Measurements from ENCODE around the gene DCTN3. TPM values are rescaled to one million over a fixed set of nuclear protein-coding genes. Genes with fewer than 3 reads are reported as not detected.

DCTN3 gene
- total and polyA plus RNA-seq, 2 donors (not counting 3 experiments of a cell fraction or from before 2014, with no cell fraction given), result 91.0 to 170 TPM

GRCh38 chr9:34633851-34634550 lies 13.7 kb upstream of the DCTN3 start:
- Histone ChIP-seq H2AFZ (ENCODE audit: low read depth, low read length) (no peak overlapping the region), H3K9me1 (replicated peaks; ENCODE audit: control insufficient read depth, extremely low read depth, insufficient read depth, low read length) (no peaks in the 10 kb centered on the region), H3K4me1 (ENCODE audit: control insufficient read depth, extremely low read depth, insufficient read depth, low read length) (peaks cover 18% of the 10 kb centered on the region), H4K20me1 (replicated peaks; ENCODE audit: control insufficient read depth, extremely low read depth, insufficient read depth, low read length) (no peaks in the 10 kb centered on the region), H3K36me3 (ENCODE audit: control insufficient read depth in 2 of 2, extremely low read depth in 1 of 2, insufficient read depth in 2 of 2, low read length in 2 of 2) (peaks cover 0 to 2% of the 10 kb centered on the region in 2 experiments), H3K9me3 (replicated peaks; ENCODE audit: control insufficient read depth, insufficient read depth, low read length) (no peaks in the 10 kb centered on the region), H3K9ac (replicated peaks; ENCODE audit: extremely low read depth, insufficient read depth, low read length) (no peak overlapping the region), H3K79me2 (ENCODE audit: control insufficient read depth, insufficient read depth, low read length) (peaks cover 19% of the 10 kb centered on the region), H3K27ac (ENCODE audit: insufficient read depth, low read depth, low read length) (no peak overlapping the region), H3K27me3 (ENCODE audit: control insufficient read depth in 2 of 2, insufficient read depth in 2 of 2, low read length in 2 of 2) (peaks cover 21 to 23% of the 10 kb centered on the region in 2 experiments), H3K4me3 (replicated peaks in 1 of 3; ENCODE audit: insufficient read depth in 1 of 3, low read depth in 1 of 3, low read length in 3 of 3) (no peak overlapping the region), H3K4me2 (ENCODE audit: insufficient read depth, low read length) (no peak overlapping the region)
- no peak for TF ChIP-seq GATA2 (IDR thresholded peaks at IDR 0.05; ENCODE audit: insufficient read depth, insufficient read length, low read depth, low read length)
- no peak for TF ChIP-seq POLR2AphosphoS5 (IDR thresholded peaks at IDR 0.05; ENCODE audit: insufficient read depth, low read depth, low read length)
- TF ChIP-seq POLR2A (IDR thresholded peaks at IDR 0.05; ENCODE audit: low read depth, low read length), result no peak
- TF ChIP-seq CTCF (IDR thresholded peaks at IDR 0.05; ENCODE audit: extremely low read depth in 1 of 2, insufficient read depth in 1 of 2, low read depth in 1 of 2, low read length in 2 of 2), result peak; percentile 78 to 83
- no peak for TF ChIP-seq JUN (IDR thresholded peaks at IDR 0.05; ENCODE audit: borderline replicate concordance, insufficient read depth, insufficient read length, low read depth)
- TF ChIP-seq MYC (IDR thresholded peaks at IDR 0.05; ENCODE audit: low read depth, low read length), result no peak
- no peak for TF ChIP-seq EZH2 (IDR thresholded peaks at IDR 0.05; ENCODE audit: borderline replicate concordance, low read depth, low read length, severe bottlenecking)
- TF ChIP-seq FOS (IDR thresholded peaks at IDR 0.05; ENCODE audit: borderline replicate concordance, insufficient read depth, low read length), result no peak
- POLR2A ChIA-PET, result no interaction called here
- CTCF ChIA-PET, result interaction anchor here (0.6 to 4.0 kb wide), 23 partner anchors 8 to 253 kb away, joined by 3 to 130 read pairs (median 6); partner anchors contain the start of genes CCL21, DCTN3, GALT and IL11RA
- BruUV-seq (replicated peaks), result no TSS peak
- DNase-seq (ENCODE audit: low read depth, low spot score) (peak; percentile 64), FAIRE-seq (peak; percentile 92)
- intact Hi-C loops (cut with micrococcal nuclease) (loop anchor here (1.0 kb wide), 2 partner anchors 22 to 86 kb away; partner anchors contain the start of gene RPP25L), dilution Hi-C loops (cut with MboI; ENCODE audit: extremely low pct_ligation_motif_present, low sequenced_read_pairs) (no loop called here)
